Tibial nerve (tissue), 4 donors: Measurements from ENCODE around the gene MARK2. TPM values are rescaled to one million over a fixed set of nuclear protein-coding genes. Genes with fewer than 3 reads are reported as not detected.

ENCODE experiments used
- DNase-seq, 2 donors: peaks; one replicate each; pipeline ENCODE4 v3.0.0-alpha.2; 2019; ENCODE audit warnings: low spot score in 2 of 2
- H3K27ac ChIP-seq, 4 donors: fragments of 200-600 bp; sonication (generic) in 3 of 4; one replicate each; pipeline ENCODE4 v1.5.1; 2017 to 2019; ENCODE audit warnings: mild to moderate bottlenecking in 1 of 4
- H3K27me3 ChIP-seq, 2 donors: fragments of 200-600 bp; sonication (generic) in 1 of 2; one replicate each; pipeline versions ENCODE4 v1.5.1 to v1.6.0; 2017 to 2019
- H3K36me3 ChIP-seq, 3 donors: fragments of 200-600 bp; sonication (generic); one replicate each; pipeline ENCODE4 v1.5.1; 2018 to 2019
- H3K4me1 ChIP-seq, 4 donors: fragments of 200-600 bp; sonication (generic) in 3 of 4; one replicate each; pipeline ENCODE4 v1.5.1; 2017 to 2019
- H3K4me3 ChIP-seq, 4 donors: fragments of 200-600 bp; sonication (generic) in 3 of 4; one replicate each; pipeline ENCODE4 v1.5.1; 2017 to 2019; ENCODE audit warnings: mild to moderate bottlenecking in 1 of 4, moderate library complexity in 1 of 4
- H3K9me3 ChIP-seq, 4 donors: fragments of 200-600 bp; sonication (generic) in 3 of 4; one replicate each; pipeline ENCODE4 v1.5.1; 2017 to 2019
- CTCF ChIP-seq, 5 experiments: fragments of 200-600 bp in 3 of 5; fragments of 450-650 bp in 2 of 5; sonication (generic) in 3 of 5; IDR thresholded peaks; one replicate each; pipeline ENCODE4 v1.5.1; 2016 to 2019; ENCODE audit warnings: antibody characterized with exemption in 5 of 5, mild to moderate bottlenecking in 3 of 5, moderate library complexity in 2 of 5
- EP300 ChIP-seq, 2 donors: sonication (generic); formaldehyde crosslinking; IDR thresholded peaks; one replicate each; pipeline ENCODE4 v1.6.1; 2017; ENCODE audit warnings: antibody characterized with exemption in 2 of 2, mild to moderate bottlenecking in 1 of 2
- POLR2A ChIP-seq, 2 donors: fragments of 450-650 bp; IDR thresholded peaks; one replicate each; pipeline ENCODE4 v1.6.1; 2017; ENCODE audit warnings: antibody characterized with exemption in 2 of 2, mild to moderate bottlenecking in 2 of 2, moderate library complexity in 2 of 2
- WGBS, 2 donors: methylation state at CpG; one replicate each; pipeline ENCODE4 v1.1.5; 2018; 5-methylcytosine and 5-hydroxymethylcytosine counted together
- total RNA-seq, 4 donors: library from RNA; depleted of rRNA; stranded (reverse); fragments of >200 nt; gene quantifications; one replicate each; pipeline ENCODE4 v1.1.0, GENCODE V29; 2016

The MARK2 gene
- total RNA-seq, 4 donors from 2014 or later, result 22.1 to 32.1 (median 23.6) TPM

GRCh38 chr11:63931876-63932275 is 93.0 kb downstream of the MARK2 start:
- H3K9me3 ChIP-seq, result no peaks in the 10 kb centered on the region
- H3K36me3 ChIP-seq, result no peaks in the 10 kb centered on the region

GRCh38 chr11:63933459-63933858 is 94.5 kb downstream of the MARK2 start:
- H3K27me3 ChIP-seq, result no peaks in the 10 kb centered on the region
- H3K4me3 ChIP-seq, result no peak overlapping the region
- no peaks in the 10 kb centered on the region for H3K36me3 ChIP-seq
- H3K27ac ChIP-seq, result no peak overlapping the region
- no peak for DNase-seq
- 73 to 75% methylated on average over 1 of the region's 1 CpG for WGBS, 2 donors
- TF ChIP-seq POLR2A (IDR thresholded peaks at IDR 0.05) (no peak), EP300 (IDR thresholded peaks at IDR 0.05) (no peak), CTCF (IDR thresholded peaks at IDR 0.05) (no peak)
- peaks cover 0 to 6% (median 0%) of the 10 kb centered on the region in 4 donors for H3K4me1 ChIP-seq
- no peaks in the 10 kb centered on the region for H3K9me3 ChIP-seq

More at GRCh38 chr11:63931876-63932275, 93.0 kb downstream of the MARK2 start:
- TF ChIP-seq EP300 (IDR thresholded peaks at IDR 0.05), result no peak
- 66 to 76% methylated on average over 12 of the region's 12 CpGs for WGBS, 2 donors
- no peak overlapping the region for H3K4me3 ChIP-seq
- no peaks in the 10 kb centered on the region for H3K4me1 ChIP-seq
- H3K27me3 ChIP-seq, result no peaks in the 10 kb centered on the region
- no peak for DNase-seq
- no peak overlapping the region for H3K27ac ChIP-seq

GRCh38 chr11:63937713-63938478 is 99.0 kb downstream of the MARK2 start:
- 30 to 31% methylated on average over 30 of the region's 30 CpGs for WGBS, 2 donors
- no peaks in the 10 kb centered on the region for H3K27me3 ChIP-seq
- H3K27ac ChIP-seq, result peak overlapping the region in 3 of 4 donors; percentile 68 to 74 (median 68)
- TF ChIP-seq EP300 (IDR thresholded peaks at IDR 0.05) (no peak), CTCF (IDR thresholded peaks at IDR 0.05) (no peak), POLR2A (IDR thresholded peaks at IDR 0.05) (no peak)
- no peaks in the 10 kb centered on the region for H3K36me3 ChIP-seq
- DNase-seq, result no peak
- peaks cover 0 to 22% (median 5%) of the 10 kb centered on the region in 4 donors for H3K4me1 ChIP-seq
- peak overlapping the region; percentile 43 to 70 (median 64) for H3K4me3 ChIP-seq
- H3K9me3 ChIP-seq, result no peaks in the 10 kb centered on the region

- DNase-seq, result peak; percentile 62 to 65
- no peaks in the 10 kb centered on the region for H3K9me3 ChIP-seq
- peaks cover 0 to 22% (median 5%) of the 10 kb centered on the region in 4 donors for H3K4me1 ChIP-seq
- 1% methylated on average over 38 to 72 of the region's 92 CpGs for WGBS, 2 donors
- peak within 1 kb of the TSS; percentile 43 to 70 (median 64) for H3K4me3 ChIP-seq
- TF ChIP-seq POLR2A (IDR thresholded peaks at IDR 0.05), result peak in 1 of 2 donors; percentile 29
- TF ChIP-seq CTCF (IDR thresholded peaks at IDR 0.05), result peak in 2 of 5 experiments; percentile 25 to 51
- TF ChIP-seq EP300 (IDR thresholded peaks at IDR 0.05), result peak in 1 of 2 donors; percentile 45
- no peaks in the 10 kb centered on the region for H3K36me3 ChIP-seq
- H3K27me3 ChIP-seq, result no peaks in the 10 kb centered on the region
- peak within 1 kb of the TSS; percentile 38 to 74 (median 68) for H3K27ac ChIP-seq
Measured at GRCh38 chr11:63938479-63939396, 99.8 kb downstream of the MARK2 start, which contains the start of gene NAA40. Gene NAA40 (plus strand): TSS chr11:63939002. CDS start chr11:63939097, 95 bp downstream.

- DNase-seq, result no peak
- H3K27me3 ChIP-seq, result no peaks in the 10 kb centered on the region
- peak overlapping the region; percentile 38 to 74 (median 68) for H3K27ac ChIP-seq
- no peaks in the 10 kb centered on the region for H3K36me3 ChIP-seq
- 7 to 8% methylated on average over 19 to 26 of the region's 26 CpGs for WGBS, 2 donors
- H3K4me1 ChIP-seq, result peaks cover 0 to 22% (median 5%) of the 10 kb centered on the region in 4 donors
- peak overlapping the region; percentile 43 to 70 (median 64) for H3K4me3 ChIP-seq
- TF ChIP-seq POLR2A (IDR thresholded peaks at IDR 0.05) (no peak), CTCF (IDR thresholded peaks at IDR 0.05) (no peak), EP300 (IDR thresholded peaks at IDR 0.05) (no peak)
- H3K9me3 ChIP-seq, result no peaks in the 10 kb centered on the region
Measured at GRCh38 chr11:63939397-63939891, 100.5 kb downstream of the MARK2 start.
